ENCODE results near the gene SLC35E3. TPM values are rescaled to one million over a fixed set of nuclear protein-coding genes. Genes with fewer than 3 reads are reported as not detected.

SLC35E3 gene
- total RNA-seq, 1 experiment from 2014 or later = 10.8 TPM

DNA sequence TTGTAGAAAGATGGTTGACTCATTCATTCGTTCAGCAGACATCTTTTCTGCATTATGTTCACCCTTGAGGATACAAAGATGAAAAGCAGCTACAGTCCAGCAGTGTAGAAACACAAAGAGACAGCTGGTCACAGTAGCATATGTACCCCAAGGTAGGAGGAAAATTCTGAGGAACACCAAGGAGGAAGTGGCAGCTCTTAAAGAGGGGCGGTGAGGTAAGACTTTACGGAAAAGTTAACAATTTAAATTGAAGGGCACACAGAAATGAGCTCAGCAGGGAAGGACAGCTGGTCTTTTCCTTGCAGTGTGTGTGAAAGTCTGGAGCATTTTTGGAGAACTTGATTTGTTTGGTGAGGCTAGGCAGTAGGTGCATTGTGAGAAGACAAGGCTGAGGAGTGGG lies 3.5 kb downstream of the SLC35E3 start:
- no peak for DNase-seq
- no TSS peak for BruUV-seq (replicated peaks)
- H3K4me3 Mint-ChIP-seq (ENCODE audit: low read depth, unreplicated experiment) = no peak overlapping the region
- CTCF ChIA-PET = no interaction called here
- no peak for TF ChIP-seq CTCF (IDR thresholded peaks at IDR 0.05; ENCODE audit: unreplicated experiment)
- peaks cover 8% of the 10 kb centered on the region for H3K4me1 Mint-ChIP-seq (ENCODE audit: low read depth, unreplicated experiment)
- no peak overlapping the region for H3K27ac Mint-ChIP-seq (ENCODE audit: unreplicated experiment)
- H3K36me3 Mint-ChIP-seq (ENCODE audit: insufficient read depth, unreplicated experiment) = peaks cover 16% of the 10 kb centered on the region
- no peaks in the 10 kb centered on the region for H3K27me3 Mint-ChIP-seq (ENCODE audit: unreplicated experiment)
- no peaks in the 10 kb centered on the region for H3K9me3 Mint-ChIP-seq (ENCODE audit: low read depth, unreplicated experiment)
- intact Hi-C loops (cut with micrococcal nuclease; ENCODE audit: unreplicated experiment) = loop anchor here (5.0 kb wide), 2 partner anchors 38 to 58 kb away; partner anchors contain the start of gene MDM2

GRCh38 chr12:68749861-68750260 lies 3.9 kb downstream of the SLC35E3 start:
- Mint-ChIP-seq H3K4me1 (ENCODE audit: low read depth, unreplicated experiment) (peaks cover 8% of the 10 kb centered on the region), H3K9me3 (ENCODE audit: low read depth, unreplicated experiment) (no peaks in the 10 kb centered on the region), H3K4me3 (ENCODE audit: low read depth, unreplicated experiment) (no peak overlapping the region), H3K27me3 (ENCODE audit: unreplicated experiment) (no peaks in the 10 kb centered on the region), H3K27ac (ENCODE audit: unreplicated experiment) (no peak overlapping the region), H3K36me3 (ENCODE audit: insufficient read depth, unreplicated experiment) (peaks cover 16% of the 10 kb centered on the region)
- CTCF ChIA-PET = no interaction called here
- DNase-seq = no peak
- no peak for TF ChIP-seq CTCF (IDR thresholded peaks at IDR 0.05; ENCODE audit: unreplicated experiment)
- intact Hi-C loops (cut with micrococcal nuclease; ENCODE audit: unreplicated experiment) = loop anchor here (5.0 kb wide), 2 partner anchors 37 to 57 kb away; partner anchors contain the start of gene MDM2
- BruUV-seq (replicated peaks) = no TSS peak

- Mint-ChIP-seq H3K4me3 (ENCODE audit: low read depth, unreplicated experiment) (no peak overlapping the region), H3K4me1 (ENCODE audit: low read depth, unreplicated experiment) (peaks cover 8% of the 10 kb centered on the region), H3K9me3 (ENCODE audit: low read depth, unreplicated experiment) (no peaks in the 10 kb centered on the region), H3K27me3 (ENCODE audit: unreplicated experiment) (no peaks in the 10 kb centered on the region), H3K27ac (ENCODE audit: unreplicated experiment) (no peak overlapping the region), H3K36me3 (ENCODE audit: insufficient read depth, unreplicated experiment) (peaks cover 16% of the 10 kb centered on the region)
- TF ChIP-seq CTCF (IDR thresholded peaks at IDR 0.05; ENCODE audit: unreplicated experiment) = no peak
- CTCF ChIA-PET = no interaction called here
- BruUV-seq (replicated peaks) = no TSS peak
- DNase-seq = no peak
- intact Hi-C loops (cut with micrococcal nuclease; ENCODE audit: unreplicated experiment) = no loop called here
These were observed 4.5 kb downstream of the SLC35E3 start for GRCh38 chr12:68750506-68750905.

- H3K4me3 Mint-ChIP-seq (ENCODE audit: low read depth, unreplicated experiment) = no peak overlapping the region
- H3K9me3 Mint-ChIP-seq (ENCODE audit: low read depth, unreplicated experiment) = no peaks in the 10 kb centered on the region
- intact Hi-C loops (cut with micrococcal nuclease; ENCODE audit: unreplicated experiment) = no loop called here
- CTCF ChIA-PET = no interaction called here
- no TSS peak for BruUV-seq (replicated peaks)
- H3K4me1 Mint-ChIP-seq (ENCODE audit: low read depth, unreplicated experiment) = no peaks in the 10 kb centered on the region
- no peak for DNase-seq
- no peaks in the 10 kb centered on the region for H3K36me3 Mint-ChIP-seq (ENCODE audit: insufficient read depth, unreplicated experiment)
- no peak for TF ChIP-seq CTCF (IDR thresholded peaks at IDR 0.05; ENCODE audit: unreplicated experiment)
- no peaks in the 10 kb centered on the region for H3K27me3 Mint-ChIP-seq (ENCODE audit: unreplicated experiment)
- no peak overlapping the region for H3K27ac Mint-ChIP-seq (ENCODE audit: unreplicated experiment)
These were observed 9.7 kb downstream of the SLC35E3 start for GRCh38 chr12:68755536-68756243.
